ENCODE data around the gene SLC22A12. TPM values are rescaled to one million over a fixed set of nuclear protein-coding genes. Genes with fewer than 3 reads are reported as not detected.
A peak's percentile ranks its signal among the peaks of the same experiment; 100 is the strongest.

Gene SLC22A12
- total RNA-seq, 2 donors from 2014 or later: not detected

DNA sequence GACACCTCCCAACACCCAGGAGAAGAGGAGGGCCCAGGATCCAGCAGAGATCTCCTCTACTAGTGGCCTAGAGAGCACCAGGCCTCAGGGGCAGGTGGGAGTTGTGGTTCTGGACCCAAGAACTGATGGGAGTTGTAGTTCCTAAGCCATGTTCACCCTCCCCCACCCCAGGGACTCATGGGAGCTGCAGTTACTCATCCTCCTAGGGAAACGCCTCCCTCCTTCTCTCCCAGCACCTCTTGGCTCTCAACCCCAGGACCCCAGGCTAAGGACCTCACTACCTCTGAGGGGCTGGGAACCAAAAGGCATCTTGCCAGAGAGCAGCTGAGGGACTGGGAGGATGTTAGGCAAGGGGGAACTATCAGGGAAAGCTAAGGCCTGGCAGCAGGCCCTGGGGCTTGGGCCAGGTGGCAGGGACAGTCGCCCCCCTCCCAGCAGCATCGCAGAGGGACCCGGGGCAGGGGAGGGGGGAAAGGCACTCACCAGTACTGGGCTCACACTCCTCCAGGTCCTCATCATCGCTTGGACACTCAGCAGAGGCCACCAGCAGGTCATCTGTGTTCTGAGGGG is 28.9 kb downstream of the SLC22A12 start:
- Histone ChIP-seq H3K36me3 (replicated peaks in 1 of 2; ENCODE audit: insufficient read depth in 1 of 2, low read depth in 2 of 2) (no peaks in the 10 kb centered on the region), H3K9me3 (no peaks in the 10 kb centered on the region), H3K27me3 (no peaks in the 10 kb centered on the region), H3K4me3 (no peak overlapping the region), H3K27ac (peak overlapping the region; percentile 52 to 74 (median 61)), H3K4me1 (peaks cover 36% of the 10 kb centered on the region)
- 47 to 49% methylated on average over 4 to 5 of the region's 5 CpGs for WGBS, 2 donors
- intact Hi-C loops (cut with DNase I): no loop called here
- peak; percentile 58 for ATAC-seq
- TF ChIP-seq, protein P1, sequence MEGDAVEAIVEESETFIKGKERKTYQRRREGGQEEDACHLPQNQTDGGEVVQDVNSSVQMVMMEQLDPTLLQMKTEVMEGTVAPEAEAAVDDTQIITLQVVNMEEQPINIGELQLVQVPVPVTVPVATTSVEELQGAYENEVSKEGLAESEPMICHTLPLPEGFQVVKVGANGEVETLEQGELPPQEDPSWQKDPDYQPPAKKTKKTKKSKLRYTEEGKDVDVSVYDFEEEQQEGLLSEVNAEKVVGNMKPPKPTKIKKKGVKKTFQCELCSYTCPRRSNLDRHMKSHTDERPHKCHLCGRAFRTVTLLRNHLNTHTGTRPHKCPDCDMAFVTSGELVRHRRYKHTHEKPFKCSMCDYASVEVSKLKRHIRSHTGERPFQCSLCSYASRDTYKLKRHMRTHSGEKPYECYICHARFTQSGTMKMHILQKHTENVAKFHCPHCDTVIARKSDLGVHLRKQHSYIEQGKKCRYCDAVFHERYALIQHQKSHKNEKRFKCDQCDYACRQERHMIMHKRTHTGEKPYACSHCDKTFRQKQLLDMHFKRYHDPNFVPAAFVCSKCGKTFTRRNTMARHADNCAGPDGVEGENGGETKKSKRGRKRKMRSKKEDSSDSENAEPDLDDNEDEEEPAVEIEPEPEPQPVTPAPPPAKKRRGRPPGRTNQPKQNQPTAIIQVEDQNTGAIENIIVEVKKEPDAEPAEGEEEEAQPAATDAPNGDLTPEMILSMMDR (IDR thresholded peaks at IDR 0.05): no peak
- TF ChIP-seq POLR2A (IDR thresholded peaks at IDR 0.05): no peak
- DNase-seq: peak; percentile 54 to 80 (median 68)

DNA sequence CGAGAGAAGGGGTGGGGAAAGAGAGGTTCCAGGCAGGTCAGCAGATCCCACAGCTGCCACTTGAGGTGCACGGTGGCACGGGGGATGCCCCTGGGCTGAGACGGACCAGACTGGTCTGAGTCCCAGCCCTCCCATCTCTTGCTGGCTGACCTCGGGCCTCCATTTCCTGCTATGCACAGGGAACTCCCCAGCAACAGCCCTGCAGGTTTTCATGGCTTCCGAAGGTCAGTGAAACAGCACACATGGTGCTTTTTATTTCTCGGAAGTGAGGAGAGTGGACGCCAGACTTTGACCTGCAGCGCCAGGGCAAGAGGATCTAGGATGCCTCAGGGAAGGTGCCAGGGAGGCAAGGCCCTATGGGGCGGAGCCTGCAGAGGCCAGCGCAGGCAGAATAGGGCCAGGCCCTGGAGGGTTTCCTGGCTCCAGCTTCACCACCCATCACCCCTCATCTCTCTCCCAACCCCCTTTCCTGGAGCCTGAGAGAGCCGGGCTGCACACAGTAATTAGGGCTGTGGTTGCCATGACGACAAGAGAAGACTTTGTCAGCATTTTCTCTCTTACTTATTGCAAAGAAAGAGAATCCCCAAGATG is 29.5 kb downstream of the SLC22A12 start:
- no peaks in the 10 kb centered on the region for H3K27me3 ChIP-seq
- H3K4me3 ChIP-seq: no peak overlapping the region
- ATAC-seq (peak; percentile 66), DNase-seq (peak; percentile 48 to 75 (median 71))
- H3K4me1 ChIP-seq: peaks cover 36% of the 10 kb centered on the region
- no peaks in the 10 kb centered on the region for H3K9me3 ChIP-seq
- no peaks in the 10 kb centered on the region for H3K36me3 ChIP-seq (replicated peaks in 1 of 2; ENCODE audit: insufficient read depth in 1 of 2, low read depth in 2 of 2)
- intact Hi-C loops (cut with DNase I): no loop called here
- peak overlapping the region; percentile 52 to 74 (median 61) for H3K27ac ChIP-seq
- TF ChIP-seq, protein P1 (IDR thresholded peaks at IDR 0.05): no peak
- no peak for TF ChIP-seq POLR2A (IDR thresholded peaks at IDR 0.05)
- WGBS, 2 donors: 28 to 40% methylated on average over 11 to 13 of the region's 13 CpGs

DNA sequence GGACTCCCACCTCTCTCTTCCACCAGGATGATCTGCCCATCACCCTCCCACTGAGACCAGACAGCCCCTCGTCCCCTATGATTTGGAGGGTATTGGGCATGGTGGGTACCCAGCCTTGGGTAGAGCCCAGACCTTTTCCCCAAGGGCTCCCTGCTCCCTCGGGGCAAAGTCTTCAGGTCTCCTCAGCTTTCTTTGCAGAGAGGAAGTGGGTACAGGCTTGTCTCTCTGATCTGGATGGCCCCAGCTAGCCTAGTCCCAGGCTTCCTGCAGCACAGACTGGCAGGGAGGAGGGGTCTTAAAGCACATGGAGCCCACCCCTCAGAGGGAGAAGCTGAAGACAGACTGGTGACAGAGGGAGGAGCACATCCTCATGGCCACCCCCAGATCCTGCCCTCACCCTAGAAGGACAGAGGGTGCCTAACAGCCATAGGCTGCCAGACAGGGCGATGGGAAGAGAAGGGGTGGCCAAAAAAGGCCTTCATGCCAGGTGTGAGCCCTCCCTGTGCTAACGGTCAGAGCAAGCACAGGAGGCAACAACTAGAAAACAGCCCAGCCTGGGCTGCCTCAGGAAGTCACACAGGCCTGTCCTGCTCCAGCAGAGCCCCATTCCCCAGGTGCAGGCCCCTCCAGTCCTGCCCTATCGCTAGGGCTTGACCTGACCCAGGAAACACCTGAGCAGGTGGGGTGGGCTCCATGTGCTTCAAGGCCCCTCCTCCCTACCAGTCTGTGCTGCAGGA is 30.4 kb downstream of the SLC22A12 start:
- H3K27ac ChIP-seq: no peak overlapping the region
- no peaks in the 10 kb centered on the region for H3K36me3 ChIP-seq (replicated peaks in 1 of 2; ENCODE audit: insufficient read depth in 1 of 2, low read depth in 2 of 2)
- H3K9me3 ChIP-seq: no peaks in the 10 kb centered on the region
- DNase-seq (no peak), ATAC-seq (no peak)
- no peak overlapping the region for H3K4me3 ChIP-seq
- intact Hi-C loops (cut with DNase I): no loop called here
- no peak for TF ChIP-seq POLR2A (IDR thresholded peaks at IDR 0.05)
- TF ChIP-seq, protein P1 (IDR thresholded peaks at IDR 0.05): no peak
- H3K27me3 ChIP-seq: no peaks in the 10 kb centered on the region
- 79 to 85% methylated on average over 2 to 5 of the region's 5 CpGs for WGBS, 2 donors
- H3K4me1 ChIP-seq: peaks cover 36% of the 10 kb centered on the region

DNA sequence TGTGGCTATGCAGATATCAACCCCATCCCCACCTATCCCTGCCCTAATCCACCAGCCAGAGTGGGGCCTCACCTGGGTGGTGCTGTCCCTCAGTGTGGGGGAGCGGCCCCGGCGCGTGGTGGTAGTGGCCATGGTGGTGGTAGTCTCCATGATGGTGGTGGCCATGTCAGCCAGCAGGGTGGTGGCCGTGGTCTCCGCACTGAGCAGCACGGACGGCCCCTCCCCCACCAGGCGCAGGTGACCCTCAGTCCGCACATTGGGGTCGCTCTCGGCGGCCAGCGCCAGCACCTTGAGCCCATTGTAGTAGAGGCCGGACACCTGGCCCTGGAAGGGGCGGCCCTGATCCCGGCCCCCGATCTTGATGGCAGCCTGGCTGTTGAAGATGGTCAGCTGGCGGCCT is 31.7 kb downstream of the SLC22A12 start:
- H3K4me3 ChIP-seq: no peak overlapping the region
- peaks cover 36% of the 10 kb centered on the region for H3K4me1 ChIP-seq
- TF ChIP-seq, protein P1 (IDR thresholded peaks at IDR 0.05): no peak
- no peak for TF ChIP-seq POLR2A (IDR thresholded peaks at IDR 0.05)
- H3K9me3 ChIP-seq: no peaks in the 10 kb centered on the region
- H3K27me3 ChIP-seq: no peaks in the 10 kb centered on the region
- DNase-seq: no peak
- 91% methylated on average over 5 to 19 of the region's 19 CpGs for WGBS, 2 donors
- no peak for ATAC-seq
- H3K27ac ChIP-seq: no peak overlapping the region
- intact Hi-C loops (cut with DNase I): no loop called here
- no peaks in the 10 kb centered on the region for H3K36me3 ChIP-seq (replicated peaks in 1 of 2; ENCODE audit: insufficient read depth in 1 of 2, low read depth in 2 of 2)
